PC-3 (cell line): Measurements from ENCODE around the gene DOCK1. TPM values are rescaled to one million over a fixed set of nuclear protein-coding genes. Genes with fewer than 3 reads are reported as not detected.

Experiments
- ATAC-seq: fragments of 200-7000 bp; cut with Tn5 transposase; 2 replicates; pipeline ENCODE4 v1.9.1; 2020; ENCODE audit warnings: mild to moderate bottlenecking, moderate library complexity
- BruUV-seq: library from RNA; stranded (reverse); fragments of 400-500 nt; replicated peaks from 2 replicates; lab custom pipeline; 2021; lab: Mats Ljungman, UMichigan
- CTCF ChIA-PET: fragments of 300-600 bp; sonication (Branson Sonifier 250); formaldehyde crosslinking; loops from one replicate; lab custom pipeline; 2022; ENCODE audit warnings: antibody characterized with exemption; lab: Charles Lee
- POLR2A ChIA-PET: fragments of 300-600 bp; sonication (Branson Sonifier 250); formaldehyde crosslinking; loops from one replicate; lab custom pipeline; 2022; ENCODE audit warnings: antibody characterized with exemption; ENCODE audit not compliant: unreplicated experiment; lab: Charles Lee
- DNase-seq: peaks from one replicate; pipeline ENCODE4 v3.0.0-alpha.2; 2015
- H2AFZ ChIP-seq: fragments of 300-600 bp; sonication (generic); 2 replicates; pipeline ENCODE4 v1.6.0; 2016; ENCODE audit warnings: antibody characterized with exemption, low read length
- H3F3A ChIP-seq: fragments of 300-600 bp; sonication (generic); one replicate; pipeline ENCODE4 v1.6.0; 2017; ENCODE audit warnings: antibody characterized with exemption, low read length, control low read depth, mild to moderate bottlenecking; ENCODE audit not compliant: unreplicated experiment
- H3K27ac ChIP-seq: fragments of 300-600 bp; sonication (generic); 2 replicates; pipeline ENCODE4 v1.5.1; 2016; ENCODE audit warnings: mild to moderate bottlenecking, low read length
- H3K27me3 ChIP-seq: fragments of 300-600 bp; sonication (generic); 2 replicates; pipeline ENCODE4 v1.6.1; 2016; ENCODE audit warnings: low read length, mixed read lengths
- H3K36me3 ChIP-seq: fragments of 300-600 bp; sonication (generic); 2 replicates; pipeline ENCODE4 v1.6.1; 2016; ENCODE audit warnings: low read depth, mixed run types, low read length, mixed read lengths
- H3K4me1 ChIP-seq: fragments of 300-600 bp; sonication (generic); 2 replicates; pipeline ENCODE4 v1.5.1; 2016; ENCODE audit warnings: low read length; ENCODE audit not compliant: insufficient read depth
- H3K4me2 ChIP-seq: fragments of 300-600 bp; sonication (generic); 2 replicates; pipeline ENCODE4 v1.6.0; 2016; ENCODE audit warnings: low read length
- H3K4me3 ChIP-seq: fragments of 300-600 bp; sonication (generic); 2 replicates; pipeline ENCODE4 v1.5.1; 2016; ENCODE audit warnings: mild to moderate bottlenecking, low read length, mixed read lengths
- H3K79me2 ChIP-seq: fragments of 300-600 bp; sonication (generic); 2 replicates; pipeline ENCODE4 v1.6.1; 2017; ENCODE audit warnings: low read length, mixed read lengths
- H3K9ac ChIP-seq: fragments of 300-600 bp; sonication (generic); 2 replicates; pipeline ENCODE4 v1.6.0; 2016; ENCODE audit warnings: mild to moderate bottlenecking, low read length
- H3K9me2 ChIP-seq: fragments of 300-600 bp; sonication (generic); replicated peaks from 2 replicates; pipeline ENCODE4 v1.6.1; 2016; ENCODE audit warnings: mixed run types, low read length, mixed read lengths
- H3K9me3 ChIP-seq: fragments of 300-600 bp; sonication (generic); 2 replicates; pipeline ENCODE4 v1.6.1; 2016; ENCODE audit warnings: low read length, mixed read lengths
- H4K20me1 ChIP-seq: fragments of 300-600 bp; sonication (generic); 2 replicates; pipeline ENCODE4 v1.6.1; 2016; ENCODE audit warnings: low read length, mixed read lengths
- EZH2 ChIP-seq: fragments of 300-600 bp; sonication (generic); IDR thresholded peaks from one replicate; pipeline ENCODE4 v1.6.1; 2017; ENCODE audit warnings: antibody characterized with exemption, mild to moderate bottlenecking, low read length; ENCODE audit not compliant: unreplicated experiment
- EZH2phosphoT487 ChIP-seq: fragments of 300-600 bp; sonication (generic); IDR thresholded peaks from 2 replicates; pipeline ENCODE4 v1.6.1; 2018; ENCODE audit warnings: mild to moderate bottlenecking, antibody characterized with exemption, low read length, borderline replicate concordance
- intact Hi-C: fragments of 100-400 bp; cut with micrococcal nuclease; formaldehyde crosslinking; loops from 2 replicates; pipeline ENCODE4 v1.9.0; 2023
- total RNA-seq: library from RNA; depleted of rRNA; stranded (reverse); fragments of >200 nt; gene quantifications from 2 replicates; pipeline ENCODE4 v1.2.3, GENCODE V29; 2014
- TF ChIP-seq, protein P1 (sequence below): fragments of 300-600 bp; sonication (generic); conservative IDR thresholded peaks from 2 replicates; pipeline ENCODE4 v1.5.1; 2017; ENCODE audit warnings: antibody characterized with exemption, low read depth, mild to moderate bottlenecking, low read length

The DOCK1 gene
- total RNA-seq, 1 experiment from 2014 or later = 34.3 TPM

DNA sequence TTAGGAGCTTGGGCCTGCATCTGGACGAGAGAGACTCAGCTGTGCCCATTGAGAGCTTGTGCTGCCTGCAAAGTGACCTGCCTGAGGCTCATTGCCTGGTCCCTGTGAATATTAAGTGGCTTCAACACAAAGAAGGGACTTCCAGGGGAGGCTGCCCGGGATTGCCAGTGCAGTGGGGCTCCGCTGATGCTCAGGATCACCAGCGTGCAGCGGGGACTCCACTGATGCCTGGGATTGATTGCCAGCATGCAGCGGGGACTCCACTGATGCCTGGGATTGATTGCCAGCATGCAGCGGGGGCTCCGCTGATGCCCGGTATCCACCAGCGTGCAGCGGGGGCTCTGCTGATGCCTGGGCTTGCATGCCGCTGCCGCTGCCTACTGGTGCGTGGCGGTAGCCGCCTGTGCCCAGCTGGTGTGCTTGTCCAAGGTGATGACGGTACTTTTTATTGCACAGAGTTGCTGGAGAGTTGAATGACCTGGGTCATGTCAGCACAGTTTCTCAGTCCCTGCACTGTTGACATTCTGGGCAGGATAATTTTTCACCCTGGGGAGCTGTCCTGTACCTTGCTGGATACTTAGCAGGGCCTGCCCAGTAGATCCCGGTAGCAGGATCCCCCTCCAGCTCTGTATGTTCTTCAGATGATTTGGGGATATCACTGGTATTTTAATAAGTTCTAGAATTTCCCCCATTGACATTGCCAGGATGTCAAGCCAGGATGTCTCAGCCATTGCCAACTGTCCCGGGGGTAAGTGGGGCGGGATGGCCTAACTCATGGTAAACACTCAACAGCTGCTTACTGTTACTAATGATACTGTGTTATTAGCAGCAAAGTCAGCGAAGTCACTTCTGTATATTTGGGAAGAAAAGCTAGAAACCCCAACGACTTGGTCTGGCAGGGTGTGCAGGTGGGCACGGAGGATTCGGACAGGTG lies 13.0 kb downstream of the DOCK1 start:
- no peaks in the 10 kb centered on the region for H3K27me3 ChIP-seq
- POLR2A ChIA-PET = no interaction called here
- no peaks in the 10 kb centered on the region for H4K20me1 ChIP-seq
- DNase-seq (no peak), ATAC-seq (no peak)
- H3K9ac ChIP-seq = no peak overlapping the region
- no TSS peak for BruUV-seq
- no peaks in the 10 kb centered on the region for H3K4me1 ChIP-seq
- no peaks in the 10 kb centered on the region for H3K9me2 ChIP-seq
- H3K4me2 ChIP-seq = no peak overlapping the region
- H3K27ac ChIP-seq = no peak overlapping the region
- H3K36me3 ChIP-seq = no peaks in the 10 kb centered on the region
- intact Hi-C loops = no loop called here
- H3K4me3 ChIP-seq = no peak overlapping the region
- H3F3A ChIP-seq = no peaks in the 10 kb centered on the region
- H2AFZ ChIP-seq = no peak overlapping the region
- CTCF ChIA-PET = no interaction called here
- no peak for TF ChIP-seq EZH2phosphoT487
- TF ChIP-seq EZH2 = no peak
- TF ChIP-seq, protein P1, sequence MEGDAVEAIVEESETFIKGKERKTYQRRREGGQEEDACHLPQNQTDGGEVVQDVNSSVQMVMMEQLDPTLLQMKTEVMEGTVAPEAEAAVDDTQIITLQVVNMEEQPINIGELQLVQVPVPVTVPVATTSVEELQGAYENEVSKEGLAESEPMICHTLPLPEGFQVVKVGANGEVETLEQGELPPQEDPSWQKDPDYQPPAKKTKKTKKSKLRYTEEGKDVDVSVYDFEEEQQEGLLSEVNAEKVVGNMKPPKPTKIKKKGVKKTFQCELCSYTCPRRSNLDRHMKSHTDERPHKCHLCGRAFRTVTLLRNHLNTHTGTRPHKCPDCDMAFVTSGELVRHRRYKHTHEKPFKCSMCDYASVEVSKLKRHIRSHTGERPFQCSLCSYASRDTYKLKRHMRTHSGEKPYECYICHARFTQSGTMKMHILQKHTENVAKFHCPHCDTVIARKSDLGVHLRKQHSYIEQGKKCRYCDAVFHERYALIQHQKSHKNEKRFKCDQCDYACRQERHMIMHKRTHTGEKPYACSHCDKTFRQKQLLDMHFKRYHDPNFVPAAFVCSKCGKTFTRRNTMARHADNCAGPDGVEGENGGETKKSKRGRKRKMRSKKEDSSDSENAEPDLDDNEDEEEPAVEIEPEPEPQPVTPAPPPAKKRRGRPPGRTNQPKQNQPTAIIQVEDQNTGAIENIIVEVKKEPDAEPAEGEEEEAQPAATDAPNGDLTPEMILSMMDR = no peak
- peaks cover 73% of the 10 kb centered on the region for H3K79me2 ChIP-seq
- H3K9me3 ChIP-seq = no peaks in the 10 kb centered on the region

DNA sequence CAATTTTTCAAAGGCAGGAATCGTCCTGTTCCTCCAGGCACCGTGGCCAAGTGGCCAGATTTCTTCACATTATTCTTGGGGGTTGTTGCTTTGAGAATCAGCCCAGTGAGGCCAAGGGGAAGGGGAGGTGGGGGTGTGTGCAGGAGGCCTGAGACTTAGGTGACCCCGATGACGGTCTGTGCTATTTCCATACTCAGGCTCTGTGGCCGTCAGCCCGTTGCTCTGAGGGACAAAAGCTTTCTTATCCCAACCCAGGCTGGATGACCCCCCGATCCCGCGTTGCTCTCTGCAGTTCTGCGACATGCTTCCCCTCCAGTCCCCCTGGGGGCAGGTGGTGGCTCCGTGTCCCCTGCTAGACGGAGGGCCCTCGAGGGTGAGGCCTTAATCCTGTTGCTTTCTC lies 14.2 kb downstream of the DOCK1 start:
- Histone ChIP-seq H3K9me2 (no peaks in the 10 kb centered on the region), H3K9ac (no peak overlapping the region), H3K27ac (no peak overlapping the region), H3K36me3 (no peaks in the 10 kb centered on the region), H3K4me1 (peaks cover 3% of the 10 kb centered on the region), H3K4me2 (no peak overlapping the region), H2AFZ (no peak overlapping the region), H3F3A (no peaks in the 10 kb centered on the region), H3K79me2 (peaks cover 66% of the 10 kb centered on the region), H3K27me3 (no peaks in the 10 kb centered on the region), H4K20me1 (no peaks in the 10 kb centered on the region), H3K4me3 (no peak overlapping the region), H3K9me3 (no peaks in the 10 kb centered on the region)
- ATAC-seq (no peak), DNase-seq (no peak)
- TF ChIP-seq EZH2phosphoT487 (no peak), EZH2 (no peak)
- TF ChIP-seq, protein P1 = no peak
- POLR2A ChIA-PET = no interaction called here
- BruUV-seq = no TSS peak
- CTCF ChIA-PET = no interaction called here
- intact Hi-C loops = no loop called here

DNA sequence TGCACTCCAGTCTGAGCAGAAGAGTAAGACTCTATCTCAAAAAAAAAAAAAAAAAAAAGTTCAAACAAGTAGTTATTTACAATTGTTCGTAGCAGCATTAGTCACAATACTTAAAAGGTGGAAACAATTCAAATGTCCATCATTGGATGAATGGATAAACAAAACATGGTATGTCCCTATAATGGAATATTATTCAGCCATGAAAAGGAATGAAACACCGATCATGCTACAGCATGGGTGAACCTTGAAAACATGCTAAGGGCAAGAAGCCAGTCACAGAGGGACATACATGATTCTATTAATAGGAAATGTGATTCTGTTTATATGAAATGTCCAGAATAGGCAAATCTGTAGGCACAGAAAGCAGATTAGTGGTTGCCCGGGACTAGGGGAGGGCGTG lies 15.9 kb downstream of the DOCK1 start:
- no peaks in the 10 kb centered on the region for H3K9me3 ChIP-seq
- no peak overlapping the region for H3K9ac ChIP-seq
- no peaks in the 10 kb centered on the region for H3K9me2 ChIP-seq
- H3K4me3 ChIP-seq = no peak overlapping the region
- intact Hi-C loops = no loop called here
- H3K4me1 ChIP-seq = peaks cover 12% of the 10 kb centered on the region
- no peaks in the 10 kb centered on the region for H3K36me3 ChIP-seq
- no peak overlapping the region for H3K4me2 ChIP-seq
- DNase-seq = no peak
- H3F3A ChIP-seq = no peaks in the 10 kb centered on the region
- H3K27me3 ChIP-seq = no peaks in the 10 kb centered on the region
- peaks cover 60% of the 10 kb centered on the region for H3K79me2 ChIP-seq
- no peak for ATAC-seq
- H4K20me1 ChIP-seq = no peaks in the 10 kb centered on the region
- TF ChIP-seq, protein P1 = no peak
- no peak for TF ChIP-seq EZH2phosphoT487
- no peak for TF ChIP-seq EZH2
- CTCF ChIA-PET = no interaction called here
- POLR2A ChIA-PET = no interaction called here
- no TSS peak for BruUV-seq
- H2AFZ ChIP-seq = no peak overlapping the region
- H3K27ac ChIP-seq = no peak overlapping the region
